GM19035 (cell line): ENCODE results near the gene RCC1.
"Not testable (repeated sequence)": the region's sequence is repeated elsewhere in the genome, so short reads cannot be mapped to it uniquely, and the experiment has no call there.

Source experiments
- ATAC-seq: cut with Tn5 transposase; IDR thresholded peaks from one replicate; pipeline ENCODE4 v1.9.1; 2021; ENCODE audit not compliant: unreplicated experiment

Gene RCC1

DNA sequence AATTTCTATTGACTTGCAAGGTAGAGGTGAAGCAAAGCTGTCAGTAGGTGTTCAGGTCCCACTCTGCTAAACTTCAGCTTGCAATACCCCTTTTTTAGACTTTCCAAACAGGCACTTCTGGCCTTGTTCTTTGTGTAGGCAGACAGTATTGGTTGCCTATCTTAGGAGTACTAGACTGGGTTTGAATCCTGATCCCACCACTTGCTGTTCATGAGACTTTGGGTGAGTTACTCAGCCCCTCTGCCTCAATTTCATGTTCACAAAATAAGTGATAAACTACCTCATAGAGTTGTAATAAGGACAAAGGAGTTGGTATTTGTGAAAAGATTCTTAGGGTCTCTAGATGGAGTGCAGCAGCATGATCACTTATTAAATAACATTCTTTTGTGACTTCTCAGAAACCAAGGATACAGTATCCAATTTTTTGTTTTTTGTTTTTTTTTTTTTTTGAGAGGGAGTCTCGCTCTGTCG, 5.2 kb downstream of the RCC1 start:
- ATAC-seq, result no peak

DNA sequence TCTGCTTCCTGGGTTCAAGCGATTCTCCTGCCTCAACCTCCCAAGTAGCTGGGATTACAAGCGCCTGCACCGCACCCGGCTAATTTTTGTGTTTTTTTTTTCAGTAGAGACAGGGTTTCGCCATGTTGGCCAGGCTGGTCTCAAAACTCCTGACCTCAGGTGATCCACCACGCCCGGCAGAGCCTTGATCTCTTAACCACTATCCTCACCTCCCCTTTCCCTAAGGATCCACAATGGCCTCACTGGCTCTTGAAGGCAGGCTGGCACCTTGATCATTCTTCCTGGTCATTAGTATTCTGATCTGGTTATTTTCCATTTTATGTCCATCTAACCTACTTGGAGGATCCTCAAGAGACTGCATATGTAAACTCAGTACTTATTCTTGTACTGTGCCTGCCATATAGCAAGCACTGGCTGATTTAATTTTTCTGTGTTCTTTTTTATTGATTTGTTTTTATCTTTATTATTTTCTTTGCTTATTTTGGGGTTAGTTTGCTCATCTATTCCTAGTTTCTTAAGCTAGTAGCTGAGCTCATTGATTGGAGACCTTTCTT, 6.3 kb downstream of the RCC1 start:
- ATAC-seq, result no peak

DNA sequence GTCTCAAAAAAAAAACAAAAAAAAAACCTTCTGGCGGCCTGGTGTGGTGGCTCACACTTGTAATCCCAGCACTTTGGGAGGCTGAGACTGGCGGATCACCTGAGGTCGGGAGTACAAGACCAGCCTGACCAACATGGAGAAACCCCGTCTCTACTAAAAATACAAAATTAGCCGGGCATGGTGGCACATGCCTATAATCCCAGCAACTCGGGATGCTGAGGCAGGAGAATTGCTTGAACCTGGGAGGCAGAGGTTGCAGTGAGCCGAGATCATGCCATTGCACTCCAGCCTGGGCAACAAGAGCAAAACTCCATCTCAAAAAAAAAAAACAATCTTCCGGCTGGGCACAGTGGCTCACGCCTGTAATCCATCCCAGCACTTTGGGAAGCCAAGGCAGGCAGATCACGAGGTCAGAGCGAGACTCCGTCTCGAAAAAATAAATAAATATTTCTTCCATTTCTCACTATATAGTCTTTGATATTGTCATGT, 8.6 kb downstream of the RCC1 start:
- ATAC-seq, result not testable (repeated sequence)

DNA sequence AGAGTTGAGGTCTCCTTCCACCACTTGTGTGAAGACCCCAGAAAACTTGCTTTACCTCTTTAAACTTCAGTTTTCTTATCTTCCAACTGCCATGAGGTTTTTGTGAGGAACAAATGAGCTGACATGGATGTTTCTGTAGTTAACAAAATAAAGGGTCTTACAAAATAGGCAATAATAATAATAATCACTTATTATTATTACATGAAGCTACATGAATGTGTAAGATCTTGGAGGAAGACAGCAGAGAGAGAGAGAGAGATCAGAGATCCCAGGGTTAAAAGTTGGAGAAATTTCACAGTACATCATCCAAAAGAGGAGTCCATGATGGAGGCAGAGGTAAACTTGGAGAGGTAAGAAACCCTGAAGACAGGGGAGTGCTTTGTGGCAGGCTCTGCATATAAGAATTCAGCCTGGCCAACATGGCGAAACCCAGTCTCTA, 10.7 kb downstream of the RCC1 start:
- no peak for ATAC-seq

DNA sequence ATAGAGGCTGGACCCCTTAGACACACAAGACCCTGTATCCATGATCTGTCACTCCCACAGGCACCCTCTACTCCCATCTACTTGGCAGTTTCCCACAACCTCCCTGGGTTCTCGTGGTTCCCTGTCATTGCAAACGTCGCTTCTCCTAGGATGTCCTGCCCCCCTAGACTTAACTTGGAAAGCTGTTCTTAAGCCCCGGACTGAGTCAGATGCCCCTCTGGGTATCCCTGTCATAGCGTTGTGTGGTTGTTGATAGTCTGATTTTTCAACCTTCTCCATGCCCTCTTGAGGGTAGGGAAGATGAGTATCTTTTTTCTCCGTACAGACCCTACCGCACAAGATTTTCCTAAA, 11.8 kb downstream of the RCC1 start:
- peak; percentile 6 for ATAC-seq

DNA sequence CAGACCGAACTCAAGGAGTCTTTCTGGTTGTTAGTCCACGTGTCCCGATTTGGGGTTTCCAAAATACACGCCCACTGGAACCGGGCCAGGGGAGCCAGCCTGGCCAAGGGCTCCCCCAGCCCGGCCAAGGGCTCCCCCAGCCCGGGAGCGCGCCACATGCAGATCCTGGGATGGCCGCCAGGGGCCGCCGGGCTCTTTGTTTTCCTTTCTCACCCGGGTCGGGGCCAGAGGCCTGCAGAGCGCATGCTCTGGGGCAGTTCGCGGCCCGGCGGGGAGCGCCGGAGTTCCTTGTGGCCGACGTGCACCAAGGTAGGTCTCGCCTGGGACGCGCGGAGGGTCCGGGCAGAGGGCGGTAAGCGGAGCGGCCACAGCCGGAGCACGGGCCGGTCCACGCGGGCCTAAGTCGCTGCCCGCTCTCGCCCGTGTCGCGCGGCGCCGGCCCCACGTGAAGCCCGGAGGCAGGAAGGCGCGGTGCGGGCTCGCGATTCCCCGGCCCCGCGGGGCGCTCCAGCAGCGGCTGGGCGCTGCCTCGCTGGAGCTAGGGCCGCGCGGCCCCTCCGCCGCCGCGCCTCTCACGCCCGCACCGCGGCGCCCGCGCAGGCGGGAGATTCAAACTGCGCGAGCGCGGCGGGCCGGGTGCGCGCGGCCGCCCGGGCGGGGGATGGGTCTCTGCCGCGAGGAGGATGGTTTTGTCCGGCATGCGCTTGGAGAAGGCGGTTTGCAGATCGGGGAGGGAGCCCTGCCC, 12.3 kb downstream of the RCC1 start:
- peak; percentile 81 for ATAC-seq

DNA sequence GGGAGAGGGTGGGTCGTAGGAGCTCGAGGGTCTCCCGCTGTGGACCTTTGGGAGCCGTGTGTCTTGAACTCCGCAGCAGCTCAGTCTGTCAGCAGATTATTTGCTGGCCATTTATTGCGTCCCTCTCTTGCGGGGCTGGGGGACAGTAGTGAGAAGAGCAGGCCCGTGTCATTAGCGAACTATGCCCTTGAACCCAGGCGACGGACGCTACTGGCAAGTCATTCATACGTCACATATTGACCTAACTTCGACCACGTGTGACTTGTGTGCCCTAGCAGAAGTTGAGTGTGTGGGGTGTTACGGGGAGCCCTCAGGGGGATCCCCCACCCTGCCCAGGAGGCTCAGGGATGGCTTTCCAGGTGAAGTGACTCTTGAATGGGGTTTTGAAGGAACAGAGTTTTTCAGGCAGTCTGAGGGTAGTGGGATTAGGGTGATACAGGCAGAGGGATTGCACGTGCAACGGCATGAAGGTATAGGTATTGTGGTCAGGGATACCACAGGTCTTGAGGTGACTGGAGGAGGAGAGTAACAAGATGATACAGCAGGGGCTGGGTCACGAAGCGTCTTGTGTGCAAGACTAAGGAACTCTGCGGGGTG, 13.0 kb downstream of the RCC1 start:
- ATAC-seq, result peak; percentile 11

DNA sequence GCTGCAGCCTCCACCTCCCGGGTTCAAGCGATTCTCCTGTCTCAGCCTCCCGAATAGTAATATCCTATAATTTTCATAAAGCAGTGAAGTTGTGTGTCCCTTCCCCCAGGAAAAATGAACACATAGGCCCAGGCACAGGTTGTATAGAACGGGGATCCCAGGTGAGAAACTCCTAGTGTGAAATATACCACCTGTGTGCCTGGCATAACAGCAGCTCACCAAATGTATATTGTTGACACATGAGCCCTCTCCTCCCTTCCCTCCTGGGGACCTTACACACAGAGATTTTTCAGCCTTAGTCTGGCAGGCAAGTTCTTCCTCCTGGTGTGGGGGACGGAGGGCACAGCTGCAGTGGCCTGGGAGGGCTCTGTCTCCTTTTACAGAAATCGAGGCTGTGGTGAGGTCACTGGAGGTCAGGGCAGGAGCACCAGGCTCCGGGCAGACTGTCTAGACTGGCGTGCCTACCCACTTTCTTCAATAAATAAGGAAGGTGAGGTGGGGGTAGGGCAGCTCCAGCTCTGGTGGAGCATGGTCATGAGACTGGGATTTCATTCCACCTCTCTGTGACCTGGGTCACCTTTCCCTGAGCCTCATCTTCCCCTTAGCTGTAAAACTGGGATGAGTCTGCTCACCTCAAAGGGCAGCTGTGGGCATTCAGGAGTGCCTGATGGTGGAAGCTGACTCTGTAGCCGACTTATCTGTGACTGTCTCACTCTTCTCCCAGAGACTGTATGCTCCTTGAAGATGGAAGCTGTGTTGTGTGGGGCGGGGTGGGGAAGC, 14.3 kb downstream of the RCC1 start:
- ATAC-seq, result no peak

DNA sequence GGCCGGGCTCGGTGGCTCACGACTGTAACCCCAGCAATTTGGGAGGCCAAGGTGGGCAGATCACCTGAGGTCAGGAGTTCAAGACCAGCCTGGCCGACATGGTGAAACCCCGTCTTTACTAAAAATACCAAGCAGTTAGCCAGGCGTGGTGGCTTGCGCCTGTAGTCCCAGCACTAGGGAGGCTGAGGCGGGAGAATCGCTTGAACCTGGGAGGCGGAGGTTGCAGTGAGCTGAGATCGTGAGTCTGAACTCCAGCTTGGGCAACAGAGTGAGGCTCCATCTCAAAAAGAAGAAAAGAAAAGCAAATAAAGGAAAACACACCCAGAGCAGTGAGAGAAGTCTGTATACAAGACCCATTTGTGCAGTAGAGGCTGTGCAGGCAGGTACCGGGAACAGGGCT, 15.0 kb downstream of the RCC1 start:
- ATAC-seq, result not testable (repeated sequence)

DNA sequence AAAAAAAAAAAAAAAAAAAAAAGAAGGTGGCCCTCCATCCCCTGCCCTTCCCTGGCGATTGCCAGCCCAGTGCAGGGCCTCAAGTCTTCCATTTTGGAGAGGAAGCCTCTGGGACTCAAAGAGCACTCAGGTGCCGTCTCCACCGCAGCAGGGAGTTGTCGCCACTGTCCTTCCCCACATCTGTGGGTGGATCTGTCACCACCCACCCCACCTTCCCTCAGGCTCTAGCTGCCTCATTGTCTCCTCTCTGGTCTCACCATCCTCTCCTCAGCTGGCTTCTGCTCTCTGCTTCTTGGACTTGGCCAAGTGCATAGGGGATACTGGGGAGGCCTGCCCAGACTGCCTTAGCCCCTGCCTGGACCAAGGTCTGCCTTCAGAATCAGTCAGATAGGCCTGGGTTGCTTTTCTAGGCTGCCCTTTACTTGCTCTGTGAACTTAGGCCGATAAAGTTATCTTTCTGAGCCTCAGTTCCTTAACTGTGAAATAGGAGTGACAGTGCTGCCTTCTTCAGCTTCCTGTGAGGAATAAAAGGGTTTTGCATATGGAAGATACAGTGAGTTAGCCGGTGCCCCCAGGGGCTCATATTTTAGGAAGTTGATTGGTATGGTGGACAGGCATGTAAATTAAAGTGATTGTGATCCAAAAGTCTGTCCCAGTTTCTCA, 15.8 kb downstream of the RCC1 start:
- ATAC-seq, result no peak

DNA sequence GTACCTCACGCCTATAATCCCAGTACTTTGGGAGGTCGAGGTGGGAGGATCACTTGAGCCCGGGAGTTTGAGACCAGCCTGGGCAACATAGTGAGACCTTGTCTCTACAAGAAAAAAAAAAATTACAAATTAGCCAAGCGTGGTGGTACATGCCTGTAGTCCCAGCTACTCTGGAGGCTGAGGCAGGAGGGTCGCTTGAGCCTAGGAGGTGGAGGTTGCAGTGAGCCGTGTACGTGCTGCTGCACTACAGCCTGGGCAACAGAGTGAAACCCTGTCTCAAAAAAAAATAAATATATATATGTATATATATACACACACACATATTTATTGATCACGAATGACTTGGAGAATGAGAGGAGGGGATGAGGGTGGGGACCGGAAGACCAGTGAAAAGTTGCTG, 16.7 kb downstream of the RCC1 start:
- ATAC-seq, result not testable (repeated sequence)

DNA sequence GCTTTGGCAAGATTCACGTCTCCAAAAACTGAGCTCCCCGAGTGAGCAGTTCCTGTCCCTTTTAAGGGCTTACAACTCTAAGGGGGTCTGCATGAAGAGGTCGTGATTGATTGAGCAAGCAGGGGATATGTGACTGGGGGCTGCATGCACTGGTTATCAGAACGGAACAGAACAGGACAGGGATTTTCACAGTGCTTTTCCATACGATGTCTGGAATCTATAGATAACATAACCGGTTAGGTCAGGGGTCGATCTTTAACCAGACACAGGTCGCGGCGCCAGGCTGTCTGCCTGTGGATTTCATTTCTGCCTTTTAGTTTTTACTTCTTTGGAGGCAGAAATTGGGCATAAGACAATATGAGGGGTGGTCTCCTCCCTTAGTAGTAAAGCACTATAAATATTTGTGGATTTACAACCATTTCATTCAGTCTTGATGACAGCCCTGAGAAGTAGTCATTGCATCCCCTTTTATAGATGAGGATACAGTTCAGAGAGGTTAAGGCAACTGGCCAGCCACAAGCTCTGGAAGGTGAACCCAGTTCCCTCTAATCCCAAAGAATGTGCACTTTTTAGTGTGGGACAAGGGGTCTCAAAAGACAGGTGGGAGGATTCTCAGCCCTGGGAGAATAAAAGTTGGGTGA, 19.3 kb downstream of the RCC1 start:
- not testable (repeated sequence) for ATAC-seq

DNA sequence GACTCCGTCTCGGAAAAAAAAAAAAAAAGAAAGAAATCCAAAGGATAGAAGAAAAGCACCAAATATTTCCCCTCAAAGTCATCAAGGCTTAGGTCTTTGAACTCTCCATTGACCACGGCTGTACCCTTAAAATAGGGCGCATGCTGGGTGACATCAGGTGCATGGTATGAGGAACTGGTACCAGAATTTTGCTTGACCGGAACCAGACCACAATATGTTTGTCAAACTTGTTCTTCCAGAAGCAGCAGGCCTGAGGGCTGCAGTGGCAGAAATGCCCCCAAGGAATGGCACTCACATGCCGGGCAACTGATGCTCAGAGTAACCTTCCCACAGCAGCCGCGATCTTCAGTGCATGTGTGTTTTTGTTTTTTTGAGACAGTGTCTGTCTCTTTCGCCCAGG, 21.0 kb downstream of the RCC1 start:
- no peak for ATAC-seq

DNA sequence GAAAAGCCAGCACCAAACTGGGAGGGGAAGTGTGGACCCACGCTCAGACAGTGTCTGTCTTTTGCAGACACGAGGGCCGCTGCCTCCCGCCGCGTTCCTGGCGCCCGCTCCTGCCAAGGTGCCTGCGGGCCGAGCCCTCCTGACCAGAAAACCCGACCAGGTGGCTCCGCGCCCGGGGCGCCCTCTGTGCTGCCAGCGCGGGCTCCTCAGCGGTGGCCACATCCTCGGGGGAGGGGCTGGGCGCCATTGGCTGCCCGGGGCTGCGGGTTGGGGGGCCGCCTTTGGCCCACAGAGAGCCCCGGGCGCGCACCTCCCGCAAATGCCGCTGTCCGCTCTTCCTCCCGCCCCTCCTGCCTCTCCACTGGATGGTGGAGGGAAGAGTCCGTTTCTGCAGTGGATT, 24.6 kb downstream of the RCC1 start:
- no peak for ATAC-seq

DNA sequence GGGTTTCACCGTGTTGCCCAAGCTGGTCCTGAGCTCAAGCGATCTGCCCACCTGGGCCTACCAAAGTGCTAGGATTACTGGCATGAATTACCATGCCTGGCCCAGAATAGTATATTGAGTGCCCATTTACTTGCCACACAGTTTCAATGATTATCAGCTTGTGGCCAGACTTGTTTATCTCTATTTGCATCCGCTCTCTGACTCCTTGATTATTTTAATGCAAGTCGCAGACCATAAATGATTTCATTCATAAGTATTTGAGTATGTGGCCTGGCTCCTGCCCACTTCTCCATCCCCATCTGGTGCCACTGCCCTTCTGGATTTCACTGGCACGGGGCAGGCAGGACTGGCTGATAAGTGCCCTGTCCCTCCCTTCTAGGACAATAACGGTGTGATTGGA, 28.8 kb downstream of the RCC1 start:
- no peak for ATAC-seq

DNA sequence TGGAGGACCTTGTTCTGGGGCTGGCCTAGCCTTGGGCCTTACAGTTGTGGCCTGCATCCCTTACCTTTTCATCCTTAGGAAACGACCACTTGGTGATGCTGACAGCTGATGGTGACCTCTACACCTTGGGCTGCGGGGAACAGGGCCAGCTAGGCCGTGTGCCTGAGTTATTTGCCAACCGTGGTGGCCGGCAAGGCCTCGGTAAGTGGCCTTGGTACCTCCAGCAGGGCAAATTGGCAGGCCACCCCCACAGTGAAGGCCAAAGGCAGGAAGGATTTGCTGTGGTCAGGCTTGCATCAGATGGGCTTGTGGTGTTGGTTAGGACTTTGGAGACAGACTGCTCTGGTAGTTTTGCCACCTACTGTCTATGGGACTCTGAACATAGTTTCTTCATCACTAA, 29.3 kb downstream of the RCC1 start:
- ATAC-seq, result no peak

DNA sequence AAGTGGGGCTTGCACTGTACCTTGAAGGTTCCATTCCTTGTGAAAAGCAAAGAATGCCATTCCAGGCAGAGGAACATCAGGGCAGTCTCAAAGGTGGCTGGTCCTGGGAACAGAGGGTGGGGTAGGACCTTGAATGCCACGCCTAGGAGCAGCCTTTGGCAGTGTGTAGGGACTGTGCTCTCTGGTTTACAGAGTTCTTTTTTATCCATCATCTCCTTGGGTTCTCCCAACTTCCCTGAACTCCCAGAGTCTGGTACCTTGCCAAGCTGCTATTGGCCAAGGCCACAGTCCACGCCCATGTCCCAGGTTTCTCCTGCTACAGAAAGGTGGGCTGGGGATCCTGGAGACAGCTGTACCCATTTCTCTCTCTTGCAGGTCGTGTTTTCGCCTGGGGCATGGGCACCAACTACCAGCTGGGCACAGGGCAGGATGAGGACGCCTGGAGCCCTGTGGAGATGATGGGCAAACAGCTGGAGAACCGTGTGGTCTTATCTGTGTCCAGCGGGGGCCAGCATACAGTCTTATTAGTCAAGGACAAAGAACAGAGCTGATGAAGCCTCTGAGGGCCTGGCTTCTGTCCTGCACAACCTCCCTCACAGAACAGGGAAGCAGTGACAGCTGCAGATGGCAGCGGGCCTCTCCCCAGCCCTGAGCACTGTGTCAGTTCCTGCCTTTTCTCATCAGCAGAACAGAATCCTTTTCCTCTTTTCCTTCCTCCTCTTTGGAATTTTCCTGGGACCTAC, 31.8 kb downstream of the RCC1 start:
- no peak for ATAC-seq

DNA sequence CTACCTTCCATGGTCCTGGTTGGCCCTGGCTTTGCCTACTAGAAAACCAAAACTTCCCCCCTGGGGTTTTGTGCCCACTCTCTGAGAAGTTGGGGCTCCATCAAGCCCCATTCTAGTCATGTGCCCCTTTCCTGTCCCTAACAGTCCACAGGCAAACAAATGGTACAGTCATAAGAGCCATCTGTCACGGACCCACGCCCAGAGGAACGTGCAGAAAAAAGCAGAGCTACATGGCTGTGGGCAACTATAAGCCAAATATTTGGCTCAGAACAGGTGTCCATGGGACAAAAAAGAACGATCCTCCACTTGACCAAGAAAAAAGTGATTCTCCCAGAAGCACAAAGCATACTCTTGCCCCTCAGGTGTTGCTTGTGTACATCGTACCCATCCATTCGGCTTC, 32.4 kb downstream of the RCC1 start:
- ATAC-seq, result no peak

DNA sequence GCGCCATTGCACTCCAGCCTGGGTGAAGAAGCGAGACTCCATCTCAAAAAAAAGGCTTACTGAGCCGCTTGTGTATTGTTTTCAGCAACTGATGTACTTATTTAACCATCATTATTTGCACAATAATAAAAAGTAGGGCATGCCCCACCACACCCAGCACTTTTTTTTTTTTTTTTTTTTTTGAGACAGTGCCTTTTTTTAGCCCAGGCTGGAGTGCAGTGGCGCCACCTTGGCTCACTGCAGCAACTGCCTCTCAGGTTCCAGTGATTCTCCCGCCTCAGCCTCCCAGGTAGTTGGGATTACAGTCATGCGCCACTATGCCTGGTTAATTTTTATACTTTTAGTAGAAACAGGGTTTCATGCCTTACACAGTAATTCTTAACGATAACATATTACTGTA, 34.8 kb downstream of the RCC1 start:
- no peak for ATAC-seq
